Fibroblast of the aortic adventitia (primary cell): ENCODE measurements around the gene TRMT44. TPM values are rescaled to one million over a fixed set of nuclear protein-coding genes. Genes with fewer than 3 reads are reported as not detected.

Experiments used
- DNase-seq: peaks from one replicate; pipeline ENCODE4 v3.0.0-alpha.2; 2010; ENCODE audit warnings: low read depth
- H3K4me3 ChIP-seq: 2 replicates; pipeline ENCODE4 v1.5.1; 2011; ENCODE audit warnings: low read depth, mild to moderate bottlenecking, control low read depth, low read length, moderate library complexity
- total RNA-seq: library from RNA; depleted of rRNA; stranded (reverse); fragments of >200 nt; gene quantifications from 2 replicates; pipeline ENCODE4 v1.2.3, GENCODE V29; 2012; ENCODE audit warnings: low replicate concordance
- TF ChIP-seq, protein P1 (sequence below): IDR thresholded peaks from 2 replicates; pipeline ENCODE4 v1.5.1; 2011; ENCODE audit warnings: mild to moderate bottlenecking, low read length, control low read depth, inconsistent platforms; ENCODE audit not compliant: insufficient read depth

The TRMT44 gene
- total RNA-seq, 1 donor, result 18.9 TPM

DNA sequence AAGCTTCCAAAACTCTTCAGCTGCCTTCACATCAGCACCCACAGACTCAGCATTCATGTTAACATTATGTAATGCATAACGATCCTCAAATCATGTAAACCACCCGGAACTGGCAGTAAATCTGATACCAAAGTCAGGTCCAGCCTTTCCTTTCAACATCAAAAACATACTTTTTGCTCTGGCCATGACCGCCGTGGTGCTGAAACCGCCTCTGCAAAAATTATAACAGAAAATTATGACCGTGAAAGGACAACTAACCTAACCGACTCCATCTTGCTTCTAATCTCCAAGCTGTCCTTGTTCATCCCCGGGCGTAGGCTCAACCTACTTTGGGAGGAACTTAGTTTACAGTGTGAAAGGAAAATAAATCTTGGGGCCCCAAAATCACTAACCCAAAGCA is 51.6 kb downstream of the TRMT44 start:
- DNase-seq, result no peak
- TF ChIP-seq, protein P1, sequence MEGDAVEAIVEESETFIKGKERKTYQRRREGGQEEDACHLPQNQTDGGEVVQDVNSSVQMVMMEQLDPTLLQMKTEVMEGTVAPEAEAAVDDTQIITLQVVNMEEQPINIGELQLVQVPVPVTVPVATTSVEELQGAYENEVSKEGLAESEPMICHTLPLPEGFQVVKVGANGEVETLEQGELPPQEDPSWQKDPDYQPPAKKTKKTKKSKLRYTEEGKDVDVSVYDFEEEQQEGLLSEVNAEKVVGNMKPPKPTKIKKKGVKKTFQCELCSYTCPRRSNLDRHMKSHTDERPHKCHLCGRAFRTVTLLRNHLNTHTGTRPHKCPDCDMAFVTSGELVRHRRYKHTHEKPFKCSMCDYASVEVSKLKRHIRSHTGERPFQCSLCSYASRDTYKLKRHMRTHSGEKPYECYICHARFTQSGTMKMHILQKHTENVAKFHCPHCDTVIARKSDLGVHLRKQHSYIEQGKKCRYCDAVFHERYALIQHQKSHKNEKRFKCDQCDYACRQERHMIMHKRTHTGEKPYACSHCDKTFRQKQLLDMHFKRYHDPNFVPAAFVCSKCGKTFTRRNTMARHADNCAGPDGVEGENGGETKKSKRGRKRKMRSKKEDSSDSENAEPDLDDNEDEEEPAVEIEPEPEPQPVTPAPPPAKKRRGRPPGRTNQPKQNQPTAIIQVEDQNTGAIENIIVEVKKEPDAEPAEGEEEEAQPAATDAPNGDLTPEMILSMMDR, result no peak

DNA sequence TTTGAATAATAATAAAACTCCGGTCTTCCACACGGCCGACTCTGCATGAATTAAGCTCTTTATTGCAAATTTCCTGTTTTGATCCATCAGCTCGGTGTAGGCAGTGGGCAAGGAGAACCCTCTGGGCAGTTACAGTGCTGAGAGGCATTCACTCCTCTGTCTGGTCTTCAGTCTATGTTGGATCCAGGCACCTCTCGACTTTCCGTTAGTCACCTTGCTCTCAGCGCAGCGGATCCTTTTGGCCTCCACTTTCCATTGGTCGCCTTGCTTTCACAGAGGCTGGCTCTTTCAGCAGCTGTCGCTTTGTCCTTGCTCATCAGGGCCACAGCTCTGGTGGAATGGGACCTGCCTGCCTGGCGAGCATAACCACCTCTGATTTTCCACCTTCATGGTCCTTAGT is 52.9 kb downstream of the TRMT44 start:
- no peak overlapping the region for H3K4me3 ChIP-seq
- TF ChIP-seq, protein P1, result no peak
- no peak for DNase-seq

More for the DNA sequence above, 51.6 kb downstream of the TRMT44 start:
- H3K4me3 ChIP-seq, result no peak overlapping the region

DNA sequence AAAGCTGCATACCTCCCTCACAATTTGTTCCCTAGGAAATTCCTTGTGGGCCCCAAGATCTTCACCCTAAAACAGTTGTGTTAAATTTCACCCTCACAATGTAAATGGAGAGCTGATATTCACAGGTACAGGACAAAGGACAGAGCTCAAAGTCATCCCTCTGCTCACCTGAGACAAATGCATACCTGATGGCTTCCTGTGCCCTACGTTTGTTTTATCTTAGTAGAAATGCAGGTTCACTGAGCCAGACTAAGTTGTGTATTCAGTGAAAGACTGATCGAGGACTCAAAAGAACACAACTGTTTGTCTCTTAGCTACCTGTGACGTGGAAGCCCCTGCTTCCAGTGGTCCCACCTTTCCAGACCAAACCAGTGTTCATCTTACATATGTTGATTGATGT is 53.6 kb downstream of the TRMT44 start:
- DNase-seq, result no peak
- TF ChIP-seq, protein P1, result no peak
- H3K4me3 ChIP-seq, result no peak overlapping the region

DNA sequence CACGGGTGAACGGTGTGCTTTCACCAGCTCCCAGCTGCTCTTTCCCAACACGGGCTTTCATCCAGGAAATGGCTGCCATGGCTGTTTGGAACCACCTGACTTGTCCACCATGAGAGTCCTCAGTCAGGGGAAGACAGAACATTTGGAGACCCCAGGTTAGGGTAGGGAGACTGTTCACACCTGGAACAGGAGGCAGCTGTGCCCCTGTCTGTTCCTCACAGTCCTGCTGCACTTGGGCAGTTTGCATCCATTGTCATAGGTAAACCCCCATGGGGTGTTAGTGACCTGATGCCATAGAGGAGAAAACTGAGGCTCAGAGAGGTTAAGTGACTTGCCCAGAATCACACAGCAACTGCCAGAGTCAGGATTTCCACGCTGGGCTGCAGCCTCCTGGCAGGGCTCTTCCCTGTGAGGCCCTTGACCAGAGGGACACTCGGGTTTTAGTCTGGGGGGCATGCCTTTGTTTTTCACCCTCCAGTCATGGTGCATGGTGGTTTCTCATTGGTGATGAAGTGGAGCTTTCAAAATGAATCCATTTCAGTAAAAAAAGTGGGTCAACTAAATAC is 54.5 kb downstream of the TRMT44 start:
- TF ChIP-seq, protein P1, result no peak
- DNase-seq, result no peak
- no peak overlapping the region for H3K4me3 ChIP-seq

DNA sequence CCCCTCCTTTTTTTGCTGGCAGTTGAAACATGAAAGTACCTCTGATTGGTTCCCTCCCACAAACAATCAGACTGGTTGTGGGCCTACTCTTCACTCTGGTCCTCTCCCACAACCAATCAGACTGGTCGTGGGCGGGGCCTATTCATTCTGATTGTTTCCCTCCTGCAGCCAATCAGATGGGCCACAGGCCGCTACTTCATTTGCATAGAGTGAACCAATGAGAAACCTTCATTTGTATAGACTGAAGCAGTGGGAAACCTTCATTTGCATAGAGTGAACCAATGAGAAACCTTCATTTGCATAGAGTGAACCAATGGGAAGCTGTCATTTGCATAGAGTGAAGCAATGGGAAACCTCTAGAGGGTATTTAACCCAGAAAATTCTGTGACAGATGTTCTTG is 55.2 kb downstream of the TRMT44 start:
- TF ChIP-seq, protein P1, result no peak
- H3K4me3 ChIP-seq, result no peak overlapping the region
- DNase-seq, result no peak

DNA sequence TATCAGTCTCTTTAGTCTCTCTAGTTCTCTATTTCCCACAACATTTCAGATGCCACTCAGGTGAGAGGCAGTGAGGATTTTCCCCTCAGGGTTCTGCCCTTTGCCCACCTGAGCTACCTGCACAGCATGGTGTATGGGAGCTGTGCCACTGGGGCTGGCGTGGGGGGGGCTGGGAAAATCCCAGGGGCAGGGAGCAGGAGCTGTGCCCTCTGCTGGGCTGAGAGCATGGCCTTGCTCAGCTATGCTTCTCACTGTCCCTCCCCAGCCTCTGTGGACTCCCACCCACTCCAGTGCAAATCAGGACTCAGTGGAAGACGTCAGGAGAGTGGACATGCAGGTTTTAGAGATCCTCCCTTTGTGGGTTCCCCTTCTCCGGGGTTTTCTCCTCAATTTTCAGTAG is 57.2 kb downstream of the TRMT44 start:
- no peak for DNase-seq

More for the DNA sequence above, 57.2 kb downstream of the TRMT44 start:
- TF ChIP-seq, protein P1, result no peak
- no peak overlapping the region for H3K4me3 ChIP-seq
